NCI-H345 treated with DMSO at 0.1 percent for 48 hours (cell line): Measurements from ENCODE around the gene ECM1.

ENCODE experiments used
- DNase-seq: peaks from one replicate; lab custom pipeline; 2025; ENCODE audit not compliant: unreplicated experiment; lab: John Stamatoyannopoulos, UW

ECM1 gene

DNA sequence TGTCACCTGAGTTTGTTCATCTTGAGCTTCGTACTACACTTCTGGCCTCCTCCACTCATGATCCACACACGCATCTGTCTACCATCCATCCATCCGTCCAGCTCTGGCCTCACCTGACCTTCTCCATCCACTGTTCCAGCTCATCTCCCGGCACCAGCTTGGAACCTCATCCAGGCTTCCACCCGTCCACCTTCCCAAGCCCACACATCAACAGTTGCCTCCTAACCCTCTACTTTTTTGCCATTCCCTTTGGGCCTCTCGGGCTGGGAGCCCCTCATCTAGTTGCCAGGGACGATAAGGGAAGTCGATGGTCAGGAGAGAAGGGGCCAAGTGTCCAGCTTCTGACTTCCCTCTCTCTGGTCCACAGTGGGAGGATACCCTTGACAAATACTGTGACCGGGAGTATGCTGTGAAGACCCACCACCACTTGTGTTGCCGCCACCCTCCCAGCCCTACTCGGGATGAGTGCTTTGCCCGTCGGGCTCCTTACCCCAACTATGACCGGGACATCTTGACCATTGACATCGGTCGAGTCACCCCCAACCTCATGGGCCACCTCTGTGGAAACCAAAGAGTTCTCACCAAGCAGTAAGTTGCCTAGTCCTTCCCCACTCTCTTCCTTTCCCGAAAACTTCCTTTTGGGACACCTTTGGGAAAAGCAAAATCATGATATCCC is 4.2 kb downstream of the ECM1 start:
- no peak for DNase-seq

DNA sequence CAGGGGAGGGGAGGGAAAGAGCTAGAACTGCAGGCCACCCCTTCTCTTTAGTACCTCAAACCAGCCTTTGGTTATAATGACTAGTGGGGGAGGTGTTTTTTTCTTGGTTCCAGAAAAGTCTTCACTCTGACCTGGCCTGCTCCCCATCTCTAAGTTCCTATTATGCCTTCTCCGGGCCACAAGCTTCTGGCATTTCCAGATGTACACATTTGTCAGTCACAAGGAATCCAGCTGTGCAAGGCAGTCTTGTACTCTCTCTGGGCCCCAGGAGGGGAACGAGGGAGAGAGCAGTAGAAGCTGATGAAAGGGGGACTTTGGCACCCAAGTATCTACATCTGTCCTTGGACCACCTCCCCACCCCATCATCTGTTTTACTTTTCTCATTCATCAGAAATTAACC is 4.9 kb downstream of the ECM1 start:
- DNase-seq: no peak

DNA sequence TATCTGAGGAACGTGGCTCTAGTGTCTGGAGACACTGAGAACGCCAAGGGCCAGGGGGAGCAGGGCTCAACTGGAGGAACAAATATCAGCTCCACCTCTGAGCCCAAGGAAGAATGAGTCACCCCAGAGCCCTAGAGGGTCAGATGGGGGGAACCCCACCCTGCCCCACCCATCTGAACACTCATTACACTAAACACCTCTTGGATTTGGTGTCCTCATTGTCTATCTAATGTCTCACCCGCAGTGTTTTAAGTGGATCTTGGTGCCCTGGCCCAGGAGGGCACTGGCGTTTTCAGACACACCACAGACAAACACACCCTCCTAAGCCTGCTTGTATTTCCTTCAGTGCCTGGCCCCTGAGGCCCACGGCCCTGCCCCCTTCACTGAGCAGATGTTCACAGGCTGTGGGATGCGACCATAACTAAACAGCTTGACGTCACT is 5.5 kb downstream of the ECM1 start:
- no peak for DNase-seq

DNA sequence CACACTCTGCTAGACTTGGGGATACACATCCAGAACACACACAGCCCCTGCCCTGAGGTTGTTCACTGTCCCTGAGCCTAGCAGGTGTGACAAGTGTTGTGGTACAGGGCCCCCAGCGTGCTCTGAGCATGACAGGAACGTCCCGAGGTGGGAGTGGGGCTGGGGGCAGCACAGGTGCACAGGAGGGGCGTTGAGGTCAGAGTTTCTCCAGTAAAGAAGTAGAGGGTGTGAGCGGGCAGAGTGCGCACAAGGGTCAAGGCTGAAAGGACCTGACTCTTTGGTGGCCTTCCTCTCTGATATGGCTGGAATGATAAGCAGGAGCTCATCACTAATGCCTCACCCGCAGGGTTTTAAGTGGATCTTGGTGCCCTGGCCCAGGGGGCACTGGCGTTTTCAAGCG is 6.4 kb downstream of the ECM1 start:
- no peak for DNase-seq

DNA sequence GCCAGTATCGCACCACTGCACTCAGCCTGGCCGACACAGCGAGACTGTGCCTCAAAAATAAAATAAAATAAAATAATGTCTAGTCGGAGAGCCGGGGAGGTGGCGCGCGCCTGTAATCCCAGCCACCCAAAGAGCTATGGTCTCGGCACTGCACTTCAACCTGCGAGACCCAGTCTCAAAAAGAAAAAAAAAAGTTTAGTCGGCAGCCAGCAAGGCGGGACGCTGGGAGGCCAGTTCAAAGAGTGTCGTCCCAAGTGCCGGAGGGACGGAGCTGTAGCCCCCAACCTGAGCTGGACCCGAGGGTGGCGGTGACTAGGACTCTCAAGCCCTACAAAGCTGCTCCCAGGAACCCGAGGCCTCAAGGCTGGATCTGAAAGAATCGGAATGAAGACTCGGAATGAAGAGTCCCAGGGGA is 7.0 kb downstream of the ECM1 start:
- no peak for DNase-seq

DNA sequence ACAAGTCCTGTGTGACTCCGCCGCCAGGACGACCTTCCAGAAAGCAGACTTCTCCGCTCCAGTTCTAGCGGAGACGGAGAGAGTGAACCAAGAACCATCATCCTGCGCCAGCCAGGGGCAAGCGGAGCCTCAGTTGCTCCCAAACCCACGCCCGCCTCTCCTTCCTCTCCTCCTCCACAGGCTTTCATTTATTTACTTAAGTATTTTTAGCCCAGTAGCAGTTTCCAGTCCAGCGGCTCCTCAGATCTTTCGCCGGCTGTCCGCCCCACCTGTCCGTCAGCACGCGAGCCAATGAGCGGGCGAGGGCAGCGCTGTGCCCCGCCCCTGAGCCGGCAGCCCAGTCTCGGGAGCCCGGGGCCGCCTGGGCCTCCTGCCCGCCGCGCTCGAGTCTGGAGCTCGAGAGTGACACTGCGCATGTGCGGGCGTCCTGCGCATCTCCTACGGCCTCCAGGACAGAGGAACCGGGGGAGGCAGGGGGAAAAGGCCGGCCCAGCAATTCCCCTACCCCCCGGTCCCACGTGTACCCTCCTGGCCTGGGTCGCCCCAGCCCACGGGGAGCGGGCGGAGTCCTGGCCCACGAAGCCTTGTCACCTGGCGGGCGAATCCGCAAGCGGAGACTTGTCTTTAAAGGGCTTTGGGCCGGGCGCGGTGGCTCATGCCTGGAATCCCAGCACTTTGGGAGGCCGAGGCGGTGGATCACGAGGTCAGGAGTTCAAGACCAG is 7.6 kb downstream of the ECM1 start, which contains the start of gene FALEC:
TSS of gene FALEC (plus strand) at position 425 of the 722 bp plus-strand sequence.
- peak; percentile 100 for DNase-seq

DNA sequence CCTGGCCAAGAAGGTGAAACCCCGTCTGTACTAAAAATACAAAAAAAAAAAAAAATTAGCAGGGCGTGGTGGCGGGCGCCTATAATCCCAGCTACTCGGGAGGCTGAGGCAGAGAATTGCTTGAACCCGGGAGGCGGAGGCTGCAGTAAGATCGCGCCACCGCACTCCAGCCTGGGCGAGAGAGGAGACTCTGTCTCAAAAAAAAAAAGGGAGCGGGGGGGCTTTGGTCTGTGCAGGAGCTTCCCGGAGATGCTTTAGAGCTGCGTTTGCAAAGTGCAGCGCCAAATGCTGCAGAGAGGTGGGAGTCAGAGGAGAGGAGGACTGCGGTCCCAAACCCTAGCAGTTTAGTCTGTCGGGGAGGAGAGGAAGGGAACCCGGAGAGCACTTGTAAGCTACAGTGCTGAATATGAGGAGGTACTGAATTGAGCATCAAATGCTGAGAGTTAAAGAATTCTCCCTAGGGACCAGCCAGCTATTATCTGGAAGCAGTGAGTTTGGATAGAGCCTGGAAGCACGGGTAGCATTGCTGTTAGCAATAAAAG is 8.2 kb downstream of the ECM1 start:
- DNase-seq: peak; percentile 82

DNA sequence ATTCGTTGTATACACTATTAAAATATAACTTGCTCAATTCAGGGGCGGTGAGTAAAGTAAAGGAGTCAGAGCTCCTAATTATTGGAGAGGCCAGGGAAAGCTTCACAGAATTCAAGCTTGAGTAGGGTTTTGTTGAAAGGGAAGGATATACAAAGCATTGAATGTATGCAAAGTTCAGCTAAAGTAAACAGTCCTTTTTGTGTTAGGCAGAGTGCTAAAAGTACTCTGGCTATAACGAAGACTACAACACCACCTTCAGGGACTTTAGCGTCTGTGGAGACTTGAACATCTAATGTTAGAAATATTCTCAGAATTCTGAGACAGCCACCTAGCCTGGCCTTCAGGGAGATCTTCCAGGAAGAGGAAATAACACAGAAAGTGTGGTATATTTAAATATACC is 8.7 kb downstream of the ECM1 start:
- peak; percentile 82 for DNase-seq

DNA sequence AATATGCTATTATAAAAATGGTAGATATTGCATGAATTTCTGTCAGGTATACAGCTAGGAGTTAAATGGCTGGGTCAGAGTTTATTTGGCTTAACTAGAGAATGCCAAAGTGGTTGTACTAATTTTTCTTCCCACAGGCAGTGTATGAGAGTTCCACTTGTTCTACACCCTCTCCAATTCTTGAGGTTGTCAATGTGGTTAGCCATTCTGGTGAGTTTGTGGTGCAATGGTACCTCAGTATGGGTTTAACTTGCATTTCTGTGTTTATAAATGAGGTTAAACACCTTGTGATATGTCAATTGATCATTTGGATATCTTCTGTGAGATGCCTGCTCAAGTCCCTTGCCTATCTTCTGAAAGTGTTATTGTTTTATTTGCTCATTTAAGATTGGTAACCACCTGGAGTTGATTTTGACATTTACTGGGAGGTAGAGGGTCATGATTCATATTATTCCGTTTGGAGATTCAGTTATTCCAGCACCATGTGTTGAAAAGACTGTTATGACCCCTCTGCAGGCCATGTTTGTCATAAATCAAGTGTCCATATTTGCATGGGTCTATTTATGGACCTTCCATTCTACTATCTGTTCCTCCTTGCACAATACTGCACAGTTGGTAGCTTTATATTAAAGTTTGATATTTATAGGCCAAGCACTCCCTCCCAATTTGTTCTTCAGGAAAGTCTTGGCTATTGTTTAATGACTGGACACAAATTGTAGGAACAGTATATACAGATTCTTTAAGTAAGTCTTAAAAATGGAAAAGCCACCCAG is 13.5 kb downstream of the ECM1 start:
- no peak for DNase-seq

DNA sequence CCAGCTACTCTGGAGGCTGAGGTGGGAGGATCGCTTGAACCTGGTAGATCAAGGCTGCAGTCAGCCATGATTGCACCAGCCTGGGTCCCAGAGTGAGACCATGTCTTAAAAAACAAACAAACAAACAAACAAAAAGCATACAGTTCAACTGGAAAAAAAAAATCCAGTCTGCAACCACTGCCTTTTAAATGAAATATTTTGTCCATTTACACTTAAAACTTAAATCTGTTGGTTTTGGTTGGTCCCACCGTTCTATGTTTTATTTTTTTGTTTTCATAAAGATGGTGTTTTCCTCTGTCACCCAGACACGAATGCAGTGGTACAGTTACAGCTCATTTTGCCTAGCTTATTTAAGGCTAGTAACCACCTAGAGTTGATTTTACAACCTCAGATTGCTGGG is 17.4 kb downstream of the ECM1 start:
- DNase-seq: no peak

DNA sequence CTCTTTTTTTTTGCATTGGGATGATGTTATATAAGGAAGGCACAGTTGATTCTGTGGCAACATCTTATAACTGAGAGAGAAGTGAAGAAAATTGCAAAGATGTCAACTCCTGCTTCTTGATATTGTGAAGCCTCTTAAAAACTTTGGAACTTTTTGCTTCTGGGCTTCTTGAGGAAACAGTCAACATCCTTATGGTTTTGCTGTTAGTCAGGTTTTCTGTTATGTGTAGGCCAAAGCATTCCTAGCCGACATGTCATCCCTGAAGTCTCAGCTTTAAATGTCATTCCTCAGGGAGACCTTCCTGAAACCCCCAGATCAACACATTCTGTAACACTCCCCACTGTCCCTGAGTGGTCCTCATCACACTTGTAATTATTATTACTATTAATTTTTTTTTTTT is 20.3 kb downstream of the ECM1 start:
- no peak for DNase-seq

DNA sequence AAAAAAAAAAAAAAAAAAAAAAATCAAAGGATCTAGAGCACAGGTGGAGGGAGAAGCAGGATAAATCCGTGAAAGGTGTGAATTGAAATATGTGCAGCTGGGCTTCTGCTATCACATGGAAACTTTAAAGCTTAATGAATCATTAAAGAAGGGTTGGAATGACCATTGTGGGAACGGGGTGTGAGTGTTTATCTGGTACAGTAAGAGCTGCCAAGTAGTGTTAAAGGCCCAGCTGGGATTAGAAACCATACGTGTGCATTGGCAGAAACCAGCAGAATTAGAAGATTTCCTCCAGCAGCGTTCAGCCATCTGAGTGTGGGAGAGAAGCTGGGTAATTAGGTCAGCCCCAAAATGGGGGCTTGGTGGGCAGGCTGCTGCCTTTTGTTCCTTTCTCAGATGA is 21.1 kb downstream of the ECM1 start:
- DNase-seq: no peak

DNA sequence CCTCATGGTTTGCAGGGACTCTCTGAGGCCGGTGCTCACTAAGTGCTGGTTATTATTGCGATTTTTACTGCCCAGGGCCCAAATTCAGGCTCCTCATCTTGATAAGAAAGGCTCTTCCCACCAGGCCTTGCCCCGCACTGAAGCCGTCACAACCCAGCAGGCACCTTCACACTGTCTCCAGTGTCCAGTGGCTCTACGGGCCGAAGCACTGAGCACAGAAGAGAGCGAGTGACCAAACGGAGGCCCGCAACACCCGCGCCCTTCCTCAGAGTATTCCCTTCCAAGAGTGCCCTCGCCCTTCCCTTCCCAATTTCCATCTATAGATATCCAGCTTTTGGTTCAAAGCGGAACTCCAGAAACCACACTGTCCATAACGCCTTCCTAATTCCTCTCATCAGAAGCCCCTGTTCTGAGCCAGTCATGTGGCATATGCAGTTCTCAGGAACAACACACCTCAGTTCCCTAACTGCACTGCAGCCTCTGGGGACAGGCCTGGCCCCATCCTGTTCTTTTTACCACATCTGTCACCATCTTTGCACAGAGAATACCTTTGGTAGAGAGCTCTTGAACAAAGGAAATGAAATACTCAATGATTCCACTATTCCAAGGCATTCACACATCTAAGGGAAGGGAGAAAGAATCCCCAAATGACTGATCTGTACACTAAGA is 22.7 kb downstream of the ECM1 start:
- no peak for DNase-seq

DNA sequence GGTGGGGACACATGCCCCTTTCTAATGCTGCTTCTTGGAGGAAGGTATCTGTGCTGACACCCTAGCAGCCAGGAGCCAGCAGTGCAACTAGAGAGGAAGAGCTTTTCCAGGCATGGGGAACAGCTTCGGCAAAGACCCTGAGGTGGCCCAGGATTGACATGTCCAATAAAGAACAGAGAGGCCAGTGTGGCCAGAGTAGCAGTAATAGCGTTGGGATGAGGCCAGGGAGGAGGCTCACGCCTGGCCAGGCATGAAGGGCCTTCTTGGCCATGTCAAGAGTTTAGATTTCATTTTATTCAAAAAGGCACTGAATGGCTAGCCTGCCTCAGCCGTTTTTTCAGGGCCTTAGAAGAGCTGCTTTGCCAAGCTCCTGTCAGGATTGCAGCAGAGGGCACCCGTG is 25.0 kb downstream of the ECM1 start:
- no peak for DNase-seq

DNA sequence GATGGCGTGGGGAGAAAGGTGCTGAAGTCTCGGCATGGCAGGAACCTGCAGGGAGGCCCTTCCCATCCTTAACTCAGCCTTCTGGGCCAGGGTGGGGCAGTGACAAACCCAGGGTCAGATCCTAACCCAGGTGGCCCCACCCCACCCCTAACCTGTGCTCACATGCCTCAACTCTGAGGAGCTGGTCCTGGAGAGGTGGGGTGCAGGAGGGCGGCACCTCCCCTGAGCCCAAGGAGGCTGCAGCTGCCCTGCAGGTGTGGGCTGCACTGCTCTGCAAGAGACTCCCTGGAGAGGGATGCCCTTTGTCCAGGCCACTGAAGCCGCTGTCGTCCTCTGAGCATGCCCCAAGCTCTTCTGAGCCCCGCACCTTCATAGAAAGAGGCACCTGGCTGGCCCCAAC is 26.1 kb downstream of the ECM1 start:
- DNase-seq: no peak

DNA sequence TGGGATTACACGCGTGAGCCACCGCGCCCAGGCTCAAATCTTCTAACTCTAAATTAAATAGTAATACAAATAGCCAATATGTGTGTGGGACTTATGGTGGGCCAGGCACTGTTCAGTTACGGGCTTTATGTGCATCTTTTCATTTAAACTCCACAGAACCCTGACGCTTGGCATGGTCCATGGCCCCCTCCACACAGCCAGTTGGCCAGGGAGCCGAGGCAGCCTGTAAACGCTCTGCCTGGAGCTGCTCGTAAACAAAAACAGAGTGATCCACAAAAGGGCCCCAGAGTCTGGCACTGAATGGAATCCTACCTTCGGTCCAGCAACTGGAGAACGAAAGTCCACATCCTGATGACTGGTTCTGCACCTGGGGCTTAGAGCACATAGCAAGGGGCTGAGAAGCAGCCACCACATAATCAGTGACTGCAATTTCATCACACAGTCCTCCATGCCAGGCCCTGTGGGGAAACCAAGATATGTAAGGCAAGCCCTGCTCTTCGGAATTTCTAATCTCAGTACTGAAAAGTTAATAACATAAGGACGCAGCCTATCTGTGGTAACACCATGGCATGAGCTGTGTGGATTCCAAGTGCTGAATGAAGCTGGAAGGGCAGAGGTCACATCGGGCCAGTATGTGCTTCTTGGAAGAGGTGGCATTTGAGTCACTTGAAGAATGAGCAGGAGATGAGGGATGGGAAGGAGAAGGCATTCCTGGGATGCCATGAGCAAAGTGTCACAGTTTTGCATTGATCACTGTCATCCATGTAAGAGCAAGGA is 27.8 kb downstream of the ECM1 start:
- no peak for DNase-seq

DNA sequence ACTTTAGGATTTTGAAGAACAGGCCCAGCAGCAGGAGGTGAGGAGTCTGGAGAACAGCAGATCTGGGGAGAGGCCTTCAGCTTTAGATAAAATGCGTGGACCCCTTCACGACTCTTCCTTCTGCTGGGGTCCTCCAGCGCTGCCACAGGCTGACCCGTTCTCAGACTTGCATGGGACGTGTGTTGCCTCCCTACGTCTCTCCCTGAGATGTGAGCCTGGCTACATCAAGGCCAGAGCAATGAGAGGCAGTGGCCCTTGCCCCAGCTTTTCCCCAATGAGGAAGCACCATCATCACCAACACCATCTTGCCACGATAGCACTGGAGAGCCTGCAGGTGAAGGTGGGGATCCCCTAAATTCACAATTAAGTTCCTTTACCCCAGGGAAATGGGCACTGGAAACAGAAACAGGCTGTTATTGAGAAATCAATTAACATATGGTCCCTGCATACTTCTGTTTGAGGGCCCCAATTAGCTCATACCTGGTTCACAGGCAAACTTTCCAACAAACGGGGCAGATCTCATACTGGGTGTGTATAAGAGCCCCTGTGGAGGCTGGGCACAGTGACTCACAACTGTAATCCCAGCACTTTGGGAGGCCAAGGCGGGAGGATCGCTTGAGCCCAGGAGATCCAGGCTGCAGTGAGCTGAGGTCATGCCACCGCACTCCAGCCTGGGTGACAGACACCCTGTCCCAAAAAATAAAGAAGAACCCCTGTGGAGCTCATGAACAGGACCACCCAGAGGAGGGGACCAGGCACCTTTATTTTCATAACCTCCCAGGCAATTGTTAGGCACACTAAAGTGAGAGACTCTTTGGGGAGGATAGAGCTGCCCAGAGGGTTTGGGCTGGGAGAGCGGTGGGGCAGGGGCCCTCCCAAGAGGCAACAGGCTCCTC is 29.2 kb downstream of the ECM1 start:
- no peak for DNase-seq

DNA sequence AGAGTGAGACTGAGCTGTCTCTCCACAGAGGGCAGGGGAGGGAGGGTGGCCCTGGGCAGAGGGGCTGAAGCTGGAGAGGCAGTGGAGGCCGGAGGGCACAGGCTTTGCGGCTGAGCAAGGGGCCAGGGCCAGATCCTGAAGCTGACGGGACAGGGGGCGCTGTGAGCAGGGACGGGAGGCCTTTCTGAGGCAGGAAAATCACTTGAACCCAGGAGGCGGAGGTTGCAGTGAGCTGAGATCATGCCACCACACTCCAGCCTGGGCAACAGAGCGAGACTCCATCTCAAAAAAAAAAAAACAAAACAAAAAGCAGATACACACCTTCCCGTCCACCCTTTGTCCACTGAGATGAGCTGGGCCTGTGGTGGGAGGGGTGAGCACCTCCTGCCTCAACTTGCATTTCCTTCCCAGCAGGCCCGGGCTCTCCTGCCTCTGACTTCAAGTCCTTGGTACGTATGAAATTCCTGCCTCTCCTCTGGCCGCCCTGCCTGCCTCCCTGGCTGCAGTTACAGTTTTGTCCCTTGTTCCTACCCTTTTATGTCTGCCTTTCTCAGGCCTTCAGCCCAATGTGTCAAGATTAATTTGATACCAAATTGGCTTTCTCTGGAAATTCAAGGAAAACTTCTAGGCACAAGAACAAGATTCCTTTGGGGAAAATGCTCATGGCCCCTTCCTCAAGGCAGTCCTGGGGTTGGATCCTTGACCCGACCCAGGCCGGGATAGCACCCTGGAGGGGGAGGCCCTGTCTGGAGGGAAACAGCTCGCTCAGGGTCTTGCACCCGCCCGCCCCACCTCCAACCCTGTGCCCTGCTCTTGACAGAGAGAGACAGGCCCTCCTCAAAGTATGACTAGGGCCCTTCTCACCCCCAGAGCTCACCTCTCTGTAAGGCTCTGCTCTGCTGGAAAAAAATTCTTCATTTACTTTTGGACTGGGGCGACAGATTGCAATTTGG is 30.1 kb downstream of the ECM1 start:
- no peak for DNase-seq
